Smooth muscle cell (in vitro differentiated cells): Measurements from ENCODE around the gene HSP90AB1. TPM values are rescaled to one million over a fixed set of nuclear protein-coding genes. Genes with fewer than 3 reads are reported as not detected.

ENCODE experiments used
- DNase-seq: peaks from one replicate; lab custom pipeline; 2025; ENCODE audit not compliant: unreplicated experiment; lab: John Stamatoyannopoulos, UW
- H2AFZ ChIP-seq: fragments of 200-600 bp; sonication (generic); 2 replicates; pipeline ENCODE4 v1.6.0; 2016; ENCODE audit warnings: antibody characterized with exemption, low read depth, mild to moderate bottlenecking
- H3F3A ChIP-seq: fragments of 200-600 bp; sonication (generic); 2 replicates; pipeline ENCODE4 v1.6.0; 2017; ENCODE audit warnings: antibody characterized with exemption, low read depth
- H3K27ac ChIP-seq: fragments of 200-600 bp; sonication (generic); 2 replicates; pipeline ENCODE4 v1.5.1; 2016; ENCODE audit warnings: low read depth, mild to moderate bottlenecking
- H3K27me3 ChIP-seq: fragments of 200-600 bp; sonication (generic); 2 replicates; pipeline ENCODE4 v1.6.1; 2016; ENCODE audit warnings: low read depth, mild to moderate bottlenecking
- H3K36me3 ChIP-seq: fragments of 200-600 bp; sonication (generic); 2 replicates; pipeline ENCODE4 v1.5.1; 2016; ENCODE audit warnings: low read depth
- H3K4me1 ChIP-seq: fragments of 200-600 bp; sonication (generic); 2 replicates; pipeline ENCODE4 v1.5.1; 2016; ENCODE audit warnings: low read depth
- H3K4me2 ChIP-seq: fragments of 200-600 bp; sonication (generic); 2 replicates; pipeline ENCODE4 v1.6.0; 2016; ENCODE audit warnings: mild to moderate bottlenecking
- H3K4me3 ChIP-seq: fragments of 200-600 bp; sonication (generic); 2 replicates; pipeline ENCODE4 v1.5.1; 2016; ENCODE audit warnings: mild to moderate bottlenecking
- H3K79me2 ChIP-seq: fragments of 200-600 bp; sonication (generic); 2 replicates; pipeline ENCODE4 v1.6.0; 2016; ENCODE audit warnings: low read depth, mild to moderate bottlenecking
- H3K9ac ChIP-seq: fragments of 200-600 bp; sonication (generic); 2 replicates; pipeline ENCODE4 v1.6.0; 2016; ENCODE audit warnings: low read depth
- H3K9me3 ChIP-seq: fragments of 200-600 bp; sonication (generic); replicated peaks from 2 replicates; pipeline ENCODE4 v1.5.1; 2016; ENCODE audit warnings: low read depth
- H4K20me1 ChIP-seq: fragments of 200-600 bp; sonication (generic); 2 replicates; pipeline ENCODE4 v1.6.0; 2016; ENCODE audit warnings: low read depth
- WGBS: methylation state at CpG from one replicate; pipeline ENCODE4 v1.1.7; 2016; ENCODE audit warnings: low lambda C conversion rate; 5-methylcytosine and 5-hydroxymethylcytosine counted together
- polyA plus RNA-seq: library from polyadenylated mRNA; unstranded; fragments of >200 nt; fragmentation: Nextera tagmentation; extraction: Ambion mirVana; gene quantifications from 2 replicates; pipeline ENCODE4 v1.2.1, GENCODE V29; 2016
- total RNA-seq: library from RNA; depleted of rRNA; stranded (reverse); fragments of >200 nt; gene quantifications from 2 replicates; pipeline ENCODE4 v1.2.3, GENCODE V29; 2014
- TF ChIP-seq, protein P1 (sequence below): fragments of 200-600 bp; sonication (generic); IDR thresholded peaks from 2 replicates; pipeline ENCODE4 v1.5.1; 2017; ENCODE audit warnings: borderline replicate concordance, mild to moderate bottlenecking, antibody characterized with exemption; ENCODE audit not compliant: insufficient read depth, poor library complexity, severe bottlenecking

HSP90AB1 gene
- total and polyA plus RNA-seq, 2 experiments from 2014 or later = 408 to 736 TPM

DNA sequence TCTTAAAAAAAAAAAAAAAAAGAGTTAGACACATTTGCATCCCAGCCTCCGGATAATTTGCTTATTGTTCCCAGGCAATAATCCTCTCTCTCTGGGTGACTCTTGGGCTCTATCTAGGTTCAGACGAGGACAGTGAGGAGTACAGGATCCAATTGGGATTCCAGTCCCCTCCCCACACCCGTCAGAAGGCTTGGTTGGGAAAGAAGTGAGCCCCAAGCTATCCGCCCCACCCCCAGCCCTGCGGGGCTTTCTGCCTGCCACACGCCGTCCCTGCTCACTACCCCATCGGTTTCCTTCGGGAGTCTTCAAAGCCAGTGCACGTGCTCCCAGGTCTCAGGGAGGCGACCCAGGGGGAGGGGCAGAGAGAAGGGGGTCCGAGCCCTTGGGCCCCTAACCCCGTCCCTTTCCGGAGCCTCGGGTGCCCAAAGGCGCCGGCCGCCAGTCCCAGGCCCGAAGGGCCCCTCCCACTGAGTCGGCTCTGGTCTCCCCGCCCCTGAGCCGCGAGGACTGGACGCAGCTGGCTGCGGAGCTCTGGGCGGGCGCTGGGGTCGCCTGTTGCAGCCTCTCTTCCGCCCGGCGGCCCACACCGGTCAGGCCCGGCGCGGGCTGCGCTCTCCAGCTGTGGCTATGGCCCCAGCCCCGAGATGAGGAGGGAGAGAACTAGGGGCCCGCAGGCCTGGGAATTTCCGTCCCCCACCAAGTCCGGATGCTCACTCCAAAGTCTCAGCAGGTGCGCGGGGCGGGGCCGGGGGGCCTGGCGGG lies 27.7 kb upstream of the HSP90AB1 start:
- Histone ChIP-seq H3F3A (peaks cover 9% of the 10 kb centered on the region), H3K9ac (no peak overlapping the region), H3K79me2 (no peaks in the 10 kb centered on the region), H2AFZ (peak overlapping the region; percentile 32), H3K4me3 (peak overlapping the region; percentile 57), H3K4me2 (peak overlapping the region; percentile 96), H3K4me1 (peaks cover 43% of the 10 kb centered on the region), H3K27me3 (no peaks in the 10 kb centered on the region), H3K36me3 (no peaks in the 10 kb centered on the region), H3K9me3 (no peaks in the 10 kb centered on the region), H4K20me1 (no peaks in the 10 kb centered on the region), H3K27ac (no peak overlapping the region)
- WGBS = 0% methylated on average over 35 of the region's 45 CpGs
- TF ChIP-seq, protein P1, sequence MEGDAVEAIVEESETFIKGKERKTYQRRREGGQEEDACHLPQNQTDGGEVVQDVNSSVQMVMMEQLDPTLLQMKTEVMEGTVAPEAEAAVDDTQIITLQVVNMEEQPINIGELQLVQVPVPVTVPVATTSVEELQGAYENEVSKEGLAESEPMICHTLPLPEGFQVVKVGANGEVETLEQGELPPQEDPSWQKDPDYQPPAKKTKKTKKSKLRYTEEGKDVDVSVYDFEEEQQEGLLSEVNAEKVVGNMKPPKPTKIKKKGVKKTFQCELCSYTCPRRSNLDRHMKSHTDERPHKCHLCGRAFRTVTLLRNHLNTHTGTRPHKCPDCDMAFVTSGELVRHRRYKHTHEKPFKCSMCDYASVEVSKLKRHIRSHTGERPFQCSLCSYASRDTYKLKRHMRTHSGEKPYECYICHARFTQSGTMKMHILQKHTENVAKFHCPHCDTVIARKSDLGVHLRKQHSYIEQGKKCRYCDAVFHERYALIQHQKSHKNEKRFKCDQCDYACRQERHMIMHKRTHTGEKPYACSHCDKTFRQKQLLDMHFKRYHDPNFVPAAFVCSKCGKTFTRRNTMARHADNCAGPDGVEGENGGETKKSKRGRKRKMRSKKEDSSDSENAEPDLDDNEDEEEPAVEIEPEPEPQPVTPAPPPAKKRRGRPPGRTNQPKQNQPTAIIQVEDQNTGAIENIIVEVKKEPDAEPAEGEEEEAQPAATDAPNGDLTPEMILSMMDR = no peak
- DNase-seq = peak; percentile 63

DNA sequence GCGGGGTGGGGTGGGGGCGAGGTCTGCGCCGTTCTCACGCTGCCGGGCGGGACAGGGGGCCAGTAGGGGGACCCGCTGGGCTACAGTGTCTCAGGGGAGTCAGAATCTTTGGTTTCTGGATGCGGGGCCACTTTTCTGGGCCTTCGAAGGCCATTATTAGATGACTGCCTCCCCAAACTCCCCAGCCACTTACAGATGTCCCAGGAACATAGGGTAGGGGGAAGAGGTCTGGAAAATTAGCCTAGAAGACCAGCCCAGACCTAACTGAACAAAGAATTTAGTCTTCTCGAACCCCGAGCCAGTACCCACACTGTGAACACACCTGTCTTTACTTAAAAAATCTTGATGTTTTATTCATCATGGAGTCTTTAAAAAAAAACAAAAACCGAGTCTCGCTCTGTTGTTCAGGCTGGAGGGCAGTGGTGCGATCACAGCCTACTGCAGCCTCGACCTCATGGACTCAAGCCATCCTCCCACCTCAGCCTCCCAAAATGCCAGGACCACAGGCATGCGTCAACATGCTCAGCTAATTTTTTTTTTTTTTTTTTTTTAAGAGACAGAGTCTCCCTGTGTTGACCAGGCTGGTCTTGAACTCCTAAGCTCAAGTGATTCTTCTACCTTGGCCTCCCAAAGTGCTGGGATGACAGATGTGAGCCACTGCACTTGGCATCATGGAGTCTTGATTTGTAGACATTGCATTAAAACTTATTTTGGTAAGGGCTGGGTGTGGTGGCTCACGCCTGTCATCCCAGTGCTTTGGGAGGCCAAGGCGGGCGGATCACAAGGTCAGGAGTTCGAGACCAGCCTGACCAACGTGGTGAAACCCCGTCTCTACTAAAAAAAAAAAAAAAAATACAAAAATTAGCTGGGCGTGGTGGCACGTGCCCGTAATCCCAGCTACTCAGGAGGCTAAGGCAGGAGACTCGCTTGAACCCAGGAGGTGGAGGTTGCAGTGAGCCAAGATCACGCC lies 26.8 kb upstream of the HSP90AB1 start:
- Histone ChIP-seq H3F3A (peaks cover 9% of the 10 kb centered on the region), H3K36me3 (no peaks in the 10 kb centered on the region), H3K9ac (no peak overlapping the region), H3K79me2 (no peaks in the 10 kb centered on the region), H3K9me3 (no peaks in the 10 kb centered on the region), H3K4me2 (peak overlapping the region; percentile 96), H3K27me3 (no peaks in the 10 kb centered on the region), H3K27ac (no peak overlapping the region), H2AFZ (no peak overlapping the region), H3K4me1 (peaks cover 48% of the 10 kb centered on the region), H4K20me1 (no peaks in the 10 kb centered on the region), H3K4me3 (peak overlapping the region; percentile 57)
- no peak for DNase-seq
- 74% methylated on average over 23 of the region's 28 CpGs for WGBS
- TF ChIP-seq, protein P1 = no peak

DNA sequence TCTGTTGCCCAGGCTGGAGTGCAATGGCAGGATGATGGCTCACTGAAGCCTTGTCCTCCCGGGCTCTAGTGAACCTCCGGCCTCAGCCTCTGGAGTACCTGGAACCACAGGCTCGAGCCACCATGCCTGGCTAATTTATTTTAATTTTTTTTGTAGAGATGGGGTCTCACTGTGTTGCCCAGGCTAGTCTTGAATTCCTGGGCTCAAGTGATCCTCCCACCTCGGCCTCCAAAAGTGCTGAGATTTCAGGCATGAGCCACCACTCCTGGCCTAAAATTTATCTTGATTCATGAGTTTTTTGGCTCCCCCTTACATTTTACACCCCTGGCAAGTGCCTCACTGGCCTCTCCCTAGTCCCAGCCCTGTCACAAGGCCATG lies 26.0 kb upstream of the HSP90AB1 start:
- H3K4me2 ChIP-seq = no peak overlapping the region
- no peak overlapping the region for H3K9ac ChIP-seq

More for the DNA sequence above, 26.0 kb upstream of the HSP90AB1 start:
- H4K20me1 ChIP-seq = no peaks in the 10 kb centered on the region
- H3K27ac ChIP-seq = no peak overlapping the region
- H3K4me3 ChIP-seq = no peak overlapping the region
- H3K79me2 ChIP-seq = no peaks in the 10 kb centered on the region
- H3K27me3 ChIP-seq = no peaks in the 10 kb centered on the region
- H3K4me1 ChIP-seq = peaks cover 49% of the 10 kb centered on the region
- DNase-seq = no peak
- TF ChIP-seq, protein P1 = no peak
- H3K9me3 ChIP-seq = no peaks in the 10 kb centered on the region
- 98% methylated on average over 4 of the region's 4 CpGs for WGBS
- no peaks in the 10 kb centered on the region for H3K36me3 ChIP-seq
- H2AFZ ChIP-seq = no peak overlapping the region
- H3F3A ChIP-seq = peaks cover 9% of the 10 kb centered on the region
